ENCODE measurements around the gene CSNK1G1. TPM values are rescaled to one million over a fixed set of nuclear protein-coding genes. Genes with fewer than 3 reads are reported as not detected.
"Not testable (repeated sequence)": the region's sequence is repeated elsewhere in the genome, so short reads cannot be mapped to it uniquely, and the experiment has no call there.

CSNK1G1 gene
- total and polyA plus RNA-seq, 2 donors = 7.3 to 11.8 TPM

DNA sequence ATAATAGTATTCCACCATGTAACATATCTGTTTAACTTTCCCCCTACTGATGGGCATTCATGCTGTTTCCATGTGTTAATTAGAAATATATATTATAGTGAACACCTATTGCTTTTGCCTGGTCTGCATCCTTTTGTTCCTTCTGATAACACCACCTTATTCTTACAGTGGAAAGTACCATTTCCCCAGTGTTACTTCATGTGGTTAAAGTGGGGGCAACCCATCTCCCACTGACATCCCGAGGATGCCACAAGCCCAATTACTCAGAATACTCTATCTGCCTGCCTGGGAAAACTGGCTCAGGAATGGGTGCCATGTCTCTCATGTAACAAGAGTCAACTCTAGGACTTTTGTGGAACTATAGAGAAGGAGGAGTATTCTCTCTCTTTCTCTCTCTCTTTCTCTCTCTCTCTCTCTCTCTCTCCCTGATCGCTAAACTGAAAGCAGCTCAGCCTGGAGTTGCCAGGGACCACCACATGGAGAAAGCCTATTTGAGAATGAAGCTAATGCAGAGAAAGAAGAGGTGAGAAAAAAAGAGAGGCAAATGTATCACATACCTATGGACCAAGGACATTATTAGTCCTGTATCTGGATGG, 126.7 kb downstream of the CSNK1G1 start:
- WGBS = 66% methylated on average over 2 of the region's 2 CpGs
- no peak for DNase-seq (ENCODE audit: low read depth in 6 of 9, low spot score in 9 of 9)
- Histone ChIP-seq H3K4me3 (ENCODE audit: low read length in 2 of 2) (no peak overlapping the region), H3K9me3 (ENCODE audit: control insufficient read depth in 2 of 2, insufficient read depth in 1 of 2, low read length in 1 of 2) (peaks cover 0 to 12% of the 10 kb centered on the region in 2 donors), H3K36me3 (ENCODE audit: control insufficient read depth in 2 of 2, insufficient read depth in 2 of 2, low read length in 1 of 2) (peaks cover 0 to 4% of the 10 kb centered on the region in 2 donors), H3K27me3 (ENCODE audit: control insufficient read depth in 2 of 2, insufficient read depth in 1 of 2, low read length in 1 of 2) (no peaks in the 10 kb centered on the region), H3K27ac (ENCODE audit: low read depth in 1 of 2, low read length in 1 of 2) (no peak overlapping the region), H3K4me1 (ENCODE audit: control insufficient read depth in 2 of 2, insufficient read depth in 2 of 2, low read length in 2 of 2) (no peaks in the 10 kb centered on the region)

DNA sequence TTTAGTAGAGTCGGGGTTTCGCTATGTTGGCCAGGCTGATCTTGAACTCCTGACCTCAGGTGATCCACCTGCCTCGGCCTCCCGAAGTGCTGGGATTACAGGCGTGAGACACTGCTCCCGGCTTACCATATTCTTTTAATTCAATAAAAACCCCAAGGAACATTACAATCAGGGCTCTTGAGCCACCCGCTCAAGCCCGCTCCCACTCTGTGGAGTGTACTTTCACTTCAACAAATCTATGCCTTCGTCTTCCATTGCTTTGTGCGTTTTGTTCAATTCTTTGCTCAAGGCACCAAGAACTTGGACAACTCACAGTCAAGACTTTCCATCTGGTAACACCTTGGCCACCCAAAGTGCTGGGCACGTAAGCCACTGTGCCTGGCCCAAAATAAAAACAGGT, 130.2 kb downstream of the CSNK1G1 start:
- no peak for DNase-seq (ENCODE audit: low read depth in 6 of 9, low spot score in 9 of 9)

DNA sequence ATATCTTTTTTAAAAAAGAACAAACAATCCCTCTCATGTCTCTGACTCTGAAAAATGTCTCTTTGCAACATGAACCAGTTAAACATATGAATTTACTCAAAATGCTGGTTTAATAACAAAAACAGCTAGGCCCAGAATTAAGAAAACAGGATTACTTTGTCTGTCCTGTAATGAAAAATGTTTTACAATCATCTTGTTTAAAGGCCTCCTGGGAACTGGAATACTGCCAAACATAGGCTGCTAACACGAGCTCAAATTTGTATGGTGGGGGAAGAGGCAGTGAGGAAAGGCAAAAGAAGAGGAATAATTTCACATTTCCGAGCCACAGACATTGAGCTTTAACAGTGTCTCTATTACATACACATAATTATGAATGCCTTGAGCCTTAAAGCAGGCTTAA, 131.5 kb downstream of the CSNK1G1 start:
- WGBS = 46% methylated on average over 2 of the region's 2 CpGs
- H3K27ac ChIP-seq (ENCODE audit: low read depth in 1 of 2, low read length in 1 of 2) = no peak overlapping the region
- no peaks in the 10 kb centered on the region for H3K27me3 ChIP-seq (ENCODE audit: control insufficient read depth in 2 of 2, insufficient read depth in 1 of 2, low read length in 1 of 2)
- no peak overlapping the region for H3K4me3 ChIP-seq (ENCODE audit: low read length in 2 of 2)
- H3K4me1 ChIP-seq (ENCODE audit: control insufficient read depth in 2 of 2, insufficient read depth in 2 of 2, low read length in 2 of 2) = no peaks in the 10 kb centered on the region
- peaks cover 0 to 4% of the 10 kb centered on the region in 2 donors for H3K36me3 ChIP-seq (ENCODE audit: control insufficient read depth in 2 of 2, insufficient read depth in 2 of 2, low read length in 1 of 2)
- peaks cover 0 to 12% of the 10 kb centered on the region in 2 donors for H3K9me3 ChIP-seq (ENCODE audit: control insufficient read depth in 2 of 2, insufficient read depth in 1 of 2, low read length in 1 of 2)
- no peak for DNase-seq (ENCODE audit: low read depth in 6 of 9, low spot score in 9 of 9)

More for the DNA sequence above, 130.2 kb downstream of the CSNK1G1 start:
- H3K4me1 ChIP-seq (ENCODE audit: control insufficient read depth in 2 of 2, insufficient read depth in 2 of 2, low read length in 2 of 2) = no peaks in the 10 kb centered on the region
- peaks cover 0 to 4% of the 10 kb centered on the region in 2 donors for H3K36me3 ChIP-seq (ENCODE audit: control insufficient read depth in 2 of 2, insufficient read depth in 2 of 2, low read length in 1 of 2)
- H3K27me3 ChIP-seq (ENCODE audit: control insufficient read depth in 2 of 2, insufficient read depth in 1 of 2, low read length in 1 of 2) = no peaks in the 10 kb centered on the region
- no peak overlapping the region for H3K27ac ChIP-seq (ENCODE audit: low read depth in 1 of 2, low read length in 1 of 2)
- no peak overlapping the region for H3K4me3 ChIP-seq (ENCODE audit: low read length in 2 of 2)
- 94% methylated on average over 11 of the region's 11 CpGs for WGBS
- H3K9me3 ChIP-seq (ENCODE audit: control insufficient read depth in 2 of 2, insufficient read depth in 1 of 2, low read length in 1 of 2) = peaks cover 0 to 12% of the 10 kb centered on the region in 2 donors

- Histone ChIP-seq H3K4me1 (ENCODE audit: control insufficient read depth in 2 of 2, insufficient read depth in 2 of 2, low read length in 2 of 2) (no peaks in the 10 kb centered on the region), H3K4me3 (ENCODE audit: low read length in 2 of 2) (no peak overlapping the region), H3K36me3 (ENCODE audit: control insufficient read depth in 2 of 2, insufficient read depth in 2 of 2, low read length in 1 of 2) (no peaks in the 10 kb centered on the region), H3K27me3 (ENCODE audit: control insufficient read depth in 2 of 2, insufficient read depth in 1 of 2, low read length in 1 of 2) (no peaks in the 10 kb centered on the region), H3K9me3 (ENCODE audit: control insufficient read depth in 2 of 2, insufficient read depth in 1 of 2, low read length in 1 of 2) (peaks cover 0 to 12% of the 10 kb centered on the region in 2 donors), H3K27ac (ENCODE audit: low read depth in 1 of 2, low read length in 1 of 2) (no peak overlapping the region)
- no peak for DNase-seq (ENCODE audit: low read depth in 6 of 9, low spot score in 9 of 9)
These were observed 132.1 kb downstream of the CSNK1G1 start for GRCh38 chr15:64223882-64224281.

DNA sequence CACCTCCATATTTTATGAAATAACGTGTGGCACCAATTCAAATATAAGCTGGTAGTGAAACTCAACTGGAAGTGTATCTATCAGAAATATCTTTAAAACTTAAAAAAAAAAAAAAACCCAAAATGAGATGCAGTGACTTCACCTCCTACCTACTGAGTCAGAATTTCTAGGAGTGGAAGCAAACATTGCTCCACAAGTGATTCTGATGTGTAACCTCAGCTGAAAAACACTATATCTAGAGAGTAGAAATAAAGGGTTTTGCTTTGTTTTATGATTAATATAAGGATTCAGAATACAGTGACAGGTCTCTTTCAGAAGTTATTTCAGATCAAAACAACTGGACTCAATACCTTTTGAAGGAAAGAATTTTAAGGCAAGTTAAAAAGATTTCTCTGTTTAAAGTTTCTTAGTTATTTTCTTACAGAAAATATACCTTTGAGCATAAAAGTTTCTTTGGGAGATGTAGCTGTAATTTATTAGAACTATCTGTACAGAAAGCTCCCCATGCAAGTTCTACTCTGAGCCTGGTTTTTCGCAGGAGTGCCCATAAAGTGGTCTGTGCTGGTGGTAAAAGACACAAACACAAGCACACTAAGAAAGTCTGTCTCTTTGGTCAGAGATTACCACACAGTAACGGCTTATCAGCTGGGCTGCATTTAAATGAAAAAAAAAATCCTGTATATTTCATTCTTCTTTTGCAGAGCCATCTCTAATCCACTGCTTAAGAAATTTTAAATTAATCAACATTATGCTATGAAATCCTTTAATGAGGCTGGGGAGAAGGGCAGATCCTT, 133.2 kb downstream of the CSNK1G1 start:
- H3K4me3 ChIP-seq (ENCODE audit: low read length in 2 of 2) = no peak overlapping the region
- peaks cover 0 to 12% of the 10 kb centered on the region in 2 donors for H3K9me3 ChIP-seq (ENCODE audit: control insufficient read depth in 2 of 2, insufficient read depth in 1 of 2, low read length in 1 of 2)
- DNase-seq (ENCODE audit: low read depth in 6 of 9, low spot score in 9 of 9) = no peak
- H3K27ac ChIP-seq (ENCODE audit: low read depth in 1 of 2, low read length in 1 of 2) = no peak overlapping the region
- no peaks in the 10 kb centered on the region for H3K27me3 ChIP-seq (ENCODE audit: control insufficient read depth in 2 of 2, insufficient read depth in 1 of 2, low read length in 1 of 2)
- no peaks in the 10 kb centered on the region for H3K4me1 ChIP-seq (ENCODE audit: control insufficient read depth in 2 of 2, insufficient read depth in 2 of 2, low read length in 2 of 2)
- 96% methylated on average over 3 of the region's 3 CpGs for WGBS
- no peaks in the 10 kb centered on the region for H3K36me3 ChIP-seq (ENCODE audit: control insufficient read depth in 2 of 2, insufficient read depth in 2 of 2, low read length in 1 of 2)

- not testable (repeated sequence) for DNase-seq (ENCODE audit: low read depth in 6 of 9, low spot score in 9 of 9); H3K4me1 ChIP-seq (ENCODE audit: control insufficient read depth in 2 of 2, insufficient read depth in 2 of 2, low read length in 2 of 2); H3K27me3 ChIP-seq (ENCODE audit: control insufficient read depth in 2 of 2, insufficient read depth in 1 of 2, low read length in 1 of 2); H3K27ac ChIP-seq (ENCODE audit: low read depth in 1 of 2, low read length in 1 of 2); H3K36me3 ChIP-seq (ENCODE audit: control insufficient read depth in 2 of 2, insufficient read depth in 2 of 2, low read length in 1 of 2); H3K4me3 ChIP-seq (ENCODE audit: low read length in 2 of 2)
- 98% methylated on average over 1 of the region's 1 CpG for WGBS
- peaks cover 0 to 12% of the 10 kb centered on the region in 2 donors for H3K9me3 ChIP-seq (ENCODE audit: control insufficient read depth in 2 of 2, insufficient read depth in 1 of 2, low read length in 1 of 2)
These were observed 134.1 kb downstream of the CSNK1G1 start for GRCh38 chr15:64221911-64222310.

GRCh38 chr15:64217429-64217750, 138.6 kb downstream of the CSNK1G1 start:
- not testable (repeated sequence) for H3K27ac ChIP-seq (ENCODE audit: low read depth in 1 of 2, low read length in 1 of 2); H3K9me3 ChIP-seq (ENCODE audit: control insufficient read depth in 2 of 2, insufficient read depth in 1 of 2, low read length in 1 of 2); H3K4me1 ChIP-seq (ENCODE audit: control insufficient read depth in 2 of 2, insufficient read depth in 2 of 2, low read length in 2 of 2); DNase-seq (ENCODE audit: low read depth in 6 of 9, low spot score in 9 of 9); H3K4me3 ChIP-seq (ENCODE audit: low read length in 2 of 2); H3K27me3 ChIP-seq (ENCODE audit: control insufficient read depth in 2 of 2, insufficient read depth in 1 of 2, low read length in 1 of 2)
- H3K36me3 ChIP-seq (ENCODE audit: control insufficient read depth in 2 of 2, insufficient read depth in 2 of 2, low read length in 1 of 2) = peaks cover 0 to 14% of the 10 kb centered on the region in 2 donors
- WGBS = 99% methylated on average over 5 of the region's 5 CpGs

DNA sequence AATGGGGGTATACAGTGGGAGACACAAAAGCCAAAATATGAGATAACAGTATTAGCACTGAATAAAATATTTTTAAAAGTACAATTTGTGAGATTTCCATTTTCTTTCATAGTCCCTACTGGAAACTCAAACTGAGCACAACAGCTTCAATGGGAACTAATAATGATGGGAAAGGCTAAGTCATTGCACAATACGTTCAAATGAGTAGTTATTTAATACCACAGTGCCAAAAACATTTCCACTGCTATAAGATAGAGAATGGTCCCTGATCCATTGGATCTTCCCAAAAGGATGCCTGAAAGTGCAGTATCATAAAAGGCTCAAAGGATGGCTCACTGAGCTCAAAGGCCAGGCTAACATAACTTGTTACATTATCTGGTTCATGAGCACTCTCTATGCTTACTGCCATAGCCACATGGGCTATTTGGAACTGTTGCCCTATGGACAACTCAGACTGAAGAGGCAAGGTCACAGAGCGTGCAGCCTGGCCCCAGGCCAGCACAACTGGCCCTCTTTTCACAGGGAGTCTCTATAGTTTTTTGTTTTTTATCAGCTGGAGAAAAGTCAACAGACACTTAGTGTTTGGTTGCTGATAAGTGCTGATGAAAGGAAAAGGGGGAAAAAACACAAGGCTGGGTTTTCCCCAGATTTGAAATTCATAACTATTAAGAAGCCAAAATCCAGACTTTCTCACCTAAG, 139.1 kb downstream of the CSNK1G1 start:
- no peak for DNase-seq (ENCODE audit: low read depth in 6 of 9, low spot score in 9 of 9)
- Histone ChIP-seq H3K4me1 (ENCODE audit: control insufficient read depth in 2 of 2, insufficient read depth in 2 of 2, low read length in 2 of 2) (no peaks in the 10 kb centered on the region), H3K27ac (ENCODE audit: low read depth in 1 of 2, low read length in 1 of 2) (no peak overlapping the region), H3K4me3 (ENCODE audit: low read length in 2 of 2) (no peak overlapping the region), H3K36me3 (ENCODE audit: control insufficient read depth in 2 of 2, insufficient read depth in 2 of 2, low read length in 1 of 2) (peaks cover 0 to 14% of the 10 kb centered on the region in 2 donors), H3K27me3 (ENCODE audit: control insufficient read depth in 2 of 2, insufficient read depth in 1 of 2, low read length in 1 of 2) (no peaks in the 10 kb centered on the region), H3K9me3 (ENCODE audit: control insufficient read depth in 2 of 2, insufficient read depth in 1 of 2, low read length in 1 of 2) (no peaks in the 10 kb centered on the region)
- 93% methylated on average over 2 of the region's 2 CpGs for WGBS

- Histone ChIP-seq H3K4me3 (ENCODE audit: low read length in 2 of 2) (no peak overlapping the region), H3K4me1 (ENCODE audit: control insufficient read depth in 2 of 2, insufficient read depth in 2 of 2, low read length in 2 of 2) (no peaks in the 10 kb centered on the region), H3K36me3 (ENCODE audit: control insufficient read depth in 2 of 2, insufficient read depth in 2 of 2, low read length in 1 of 2) (peaks cover 0 to 14% of the 10 kb centered on the region in 2 donors), H3K27me3 (ENCODE audit: control insufficient read depth in 2 of 2, insufficient read depth in 1 of 2, low read length in 1 of 2) (no peaks in the 10 kb centered on the region), H3K27ac (ENCODE audit: low read depth in 1 of 2, low read length in 1 of 2) (no peak overlapping the region), H3K9me3 (ENCODE audit: control insufficient read depth in 2 of 2, insufficient read depth in 1 of 2, low read length in 1 of 2) (no peaks in the 10 kb centered on the region)
- DNase-seq (ENCODE audit: low read depth in 6 of 9, low spot score in 9 of 9) = no peak
- 78% methylated on average over 3 of the region's 3 CpGs for WGBS
These were observed 139.8 kb downstream of the CSNK1G1 start for GRCh38 chr15:64216196-64216595.
